K562 (cell line): ENCODE measurements around the gene EHD2. TPM values are rescaled to one million over a fixed set of nuclear protein-coding genes. Genes with fewer than 3 reads are reported as not detected.
A peak's percentile ranks its signal among the peaks of the same experiment; 100 is the strongest.

ENCODE experiments used
- ESRRA ChIP-seq: fragments of 450-650 bp; IDR thresholded peaks from 2 replicates; pipeline ENCODE4 v1.6.1; 2014; ENCODE audit warnings: low read depth, mild to moderate bottlenecking, moderate library complexity, borderline replicate concordance
- FOXA3 ChIP-seq, 2 experiments: fragments of 450-650 bp in 1 of 2; sonication (generic) in 1 of 2; formaldehyde crosslinking; IDR thresholded peaks in 1 of 2; conservative IDR thresholded peaks in 1 of 2; 2 replicates each; pipeline versions ENCODE4 v1.4.0 to v1.8.0; 2020 to 2022; ENCODE audit warnings: mild to moderate bottlenecking in 2 of 2, missing genetic modification reagents in 1 of 2
- KHSRP ChIP-seq: fragments of 450-650 bp; IDR thresholded peaks from 2 replicates; pipeline ENCODE4 v1.6.1; 2017
- MYC ChIP-seq, 2 experiments: fragments of 250-450 bp in 1 of 2; sonication (Bioruptor Pico) in 1 of 2; IDR thresholded peaks; 2 replicates each; pipeline versions ENCODE4 v1.5.1 to v1.6.1; 2012 to 2021; ENCODE audit warnings: low read depth in 2 of 2, borderline replicate concordance in 1 of 2, improper control_type of control experiment in 1 of 2, low read length in 1 of 2, mild to moderate bottlenecking in 1 of 2, moderate library complexity in 1 of 2
- RERE ChIP-seq: sonication (generic); formaldehyde crosslinking; IDR thresholded peaks from 2 replicates; pipeline ENCODE4 v1.8.0; 2023; ENCODE audit warnings: missing genetic modification reagents, mild to moderate bottlenecking, borderline replicate concordance
- SMARCA5 ChIP-seq: fragments of 450-650 bp; IDR thresholded peaks from 2 replicates; pipeline ENCODE4 v1.6.1; 2016
- SMARCC2 ChIP-seq: fragments of 450-650 bp; IDR thresholded peaks from 2 replicates; pipeline ENCODE4 v1.6.1; 2017; ENCODE audit warnings: antibody characterized with exemption, moderate library complexity, mild to moderate bottlenecking, low read depth
- U2AF1 ChIP-seq: fragments of 200-400 bp; formaldehyde crosslinking; optimal IDR thresholded peaks from 2 replicates; pipeline ENCODE3; 2017; ENCODE audit warnings: mild to moderate bottlenecking, low read depth, low read length, moderate library complexity
- XRCC4 ChIP-seq: IDR thresholded peaks from one replicate; pipeline ENCODE4 v1.6.1; 2011; ENCODE audit not compliant: insufficient read depth, insufficient read length; ENCODE audit errors: extremely low read depth
- ZFP36 ChIP-seq: fragments of 150-350 bp; IDR thresholded peaks from 2 replicates; pipeline ENCODE4 v1.6.1; 2018; ENCODE audit warnings: low read length, low read depth; ENCODE audit not compliant: partially characterized antibody
- ZNF12 ChIP-seq: sonication (generic); formaldehyde crosslinking; IDR thresholded peaks from 2 replicates; pipeline ENCODE4 v1.4.0; 2020; ENCODE audit warnings: mild to moderate bottlenecking, missing genetic modification reagents
- ZNF318 ChIP-seq, 2 experiments: fragments of 450-650 bp; IDR thresholded peaks; 2 replicates each; pipeline ENCODE4 v1.6.1; 2016; ENCODE audit warnings: mild to moderate bottlenecking in 2 of 2, borderline replicate concordance in 1 of 2, low read depth in 1 of 2, moderate library complexity in 1 of 2
- ZNF644 ChIP-seq: fragments of 200-800 bp; sonication (Bioruptor generic); IDR thresholded peaks from 2 replicates; pipeline ENCODE4 v1.6.1; 2016; ENCODE audit warnings: low read depth, missing genetic modification characterization, missing compliant biosample characterization
- polyA plus RNA-seq, 8 experiments: library from polyadenylated mRNA; depleted of rRNA in 4 of 8; stranded (reverse) in 5 of 8; unstranded in 3 of 8; fragments of >200 nt; fragmentation: Nextera tagmentation in 2 of 8; fragmentation: Illumina TruSeq in 1 of 8; extraction: Ambion mirVana in 2 of 8; extraction: Trizol in 1 of 8; gene quantifications; 2 replicates each; pipeline versions ENCODE4 v1.2.1 to v1.2.3, GENCODE V29; 2011 to 2014; ENCODE audit warnings: inconsistent platforms in 1 of 8, missing spikeins in 1 of 8
- total RNA-seq, 7 experiments: library from RNA; depleted of rRNA in 6 of 7; stranded (reverse); fragments of >200 nt in 6 of 7; fragmentation: Illumina TruSeq in 2 of 7; extraction: Trizol in 2 of 7; gene quantifications; 2 replicates each; pipeline versions ENCODE4 v1.2.1 to v1.2.3, GENCODE V29; 2011 to 2021; ENCODE audit warnings: low replicate concordance in 1 of 7

The EHD2 gene
- total and polyA plus RNA-seq, 9 of the 15 experiments (the other 6 are each of a cell fraction or from before 2014, with no cell fraction given) = 1.7 to 32.2 (median 3.0) TPM

DNA sequence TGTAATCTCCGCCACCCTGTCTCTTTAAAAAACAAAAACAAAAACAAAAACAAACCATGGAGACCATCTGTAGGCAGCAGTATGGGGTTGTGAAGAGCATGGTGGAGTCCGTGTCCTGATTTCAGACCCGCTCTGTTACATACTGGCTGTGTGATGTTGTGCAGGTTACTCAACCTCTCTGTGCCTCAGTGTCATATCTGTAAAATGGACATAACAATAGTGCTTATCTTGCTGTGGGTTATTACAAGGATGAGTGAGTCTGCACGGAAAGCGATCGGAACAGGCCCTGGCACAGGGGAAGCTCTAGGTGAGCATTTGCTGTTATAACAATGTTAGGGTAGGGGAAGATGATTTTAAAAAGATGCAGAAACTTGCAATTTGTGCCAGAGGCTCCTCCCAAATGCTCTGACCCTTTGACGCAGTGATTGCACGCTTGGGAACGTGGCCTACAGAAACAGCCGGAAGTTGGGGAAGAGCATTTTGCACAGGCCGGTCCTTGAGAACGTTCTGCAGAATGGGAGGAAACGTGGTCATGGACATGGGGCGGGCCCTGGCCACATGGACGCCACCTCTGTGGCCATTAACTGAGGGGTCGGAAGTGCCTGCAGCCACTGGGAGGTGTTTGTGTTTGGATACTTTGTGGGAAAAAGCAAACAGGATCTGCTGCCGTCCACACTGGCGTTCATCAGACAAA lies 49.5 kb downstream of the EHD2 start (continued):
- no peak for TF ChIP-seq ZNF318 (IDR thresholded peaks at IDR 0.05; ENCODE audit: borderline replicate concordance in 1 of 2, low read depth in 1 of 2)
- TF ChIP-seq RERE (CRISPR knock-in tag) = no peak
- TF ChIP-seq ZNF12 (CRISPR knock-in tag) = no peak
- TF ChIP-seq ZNF644 (tag) = no peak
- 0 out of 2 replicates have a peak, but pooled peaks have one; percentile 18 for TF ChIP-seq MYC (IDR thresholded peaks at IDR 0.05; ENCODE audit: low read depth, low read length)
- TF ChIP-seq MYC (CRISPR knock-in tag; IDR thresholded peaks at IDR 0.05; ENCODE audit: borderline replicate concordance, low read depth) = no peak
- TF ChIP-seq XRCC4 = no peak
- TF ChIP-seq ESRRA = no peak
- TF ChIP-seq FOXA3 (CRISPR knock-in tag; conservative IDR thresholded peaks at IDR 0.05 in 1 of 2, IDR thresholded peaks at IDR 0.05 in 1 of 2) = no peak
- TF ChIP-seq U2AF1 = no peak
- peak; percentile 91 for TF ChIP-seq ZFP36
- no peak for TF ChIP-seq SMARCC2
- no peak for TF ChIP-seq KHSRP
- peak; percentile 87 for TF ChIP-seq SMARCA5
